ENCODE measurements around the gene GLI1. TPM values are rescaled to one million over a fixed set of nuclear protein-coding genes. Genes with fewer than 3 reads are reported as not detected.
"Not testable (repeated sequence)": the region's sequence is repeated elsewhere in the genome, so short reads cannot be mapped to it uniquely, and the experiment has no call there.

GLI1 gene
- total RNA-seq, 1 experiment from 2014 or later, result 1.9 TPM

GRCh38 chr12:57511588-57512325, 52.2 kb downstream of the GLI1 start:
- no peak overlapping the region for H3K27ac ChIP-seq (ENCODE audit: low read length)
- H2AFZ ChIP-seq (ENCODE audit: low read length), result no peak overlapping the region
- H4K20me1 ChIP-seq (ENCODE audit: insufficient read depth, low read depth, low read length), result peaks cover 3% of the 10 kb centered on the region; the same call in 1 of the 2 replicates
- no peaks in the 10 kb centered on the region for H3K9me3 ChIP-seq (ENCODE audit: low read length)
- H3K79me2 ChIP-seq (ENCODE audit: low read length), result no peaks in the 10 kb centered on the region; the same call in 1 of the 2 replicates
- no peak overlapping the region for H3K4me3 ChIP-seq (ENCODE audit: low read length)
- no peak overlapping the region for H3K9ac ChIP-seq (ENCODE audit: low read length)
- H3K4me1 ChIP-seq (ENCODE audit: low read length), result no peaks in the 10 kb centered on the region
- H3K36me3 ChIP-seq (ENCODE audit: insufficient read depth, low read length), result peaks cover 43% of the 10 kb centered on the region
- H3K27me3 ChIP-seq (ENCODE audit: low read length), result no peaks in the 10 kb centered on the region
- H3K9me2 ChIP-seq (replicated peaks; ENCODE audit: insufficient read depth, low read length), result no peaks in the 10 kb centered on the region
- no peak overlapping the region for H3K4me2 ChIP-seq (ENCODE audit: low read depth, low read length, poor library complexity, severe bottlenecking)
- DNase-seq, result no peak

GRCh38 chr12:57512665-57513064, 53.1 kb downstream of the GLI1 start:
- Histone ChIP-seq H3K36me3 (ENCODE audit: insufficient read depth, low read length) (peaks cover 52% of the 10 kb centered on the region), H3K27ac (ENCODE audit: low read length) (no peak overlapping the region), H3K9ac (ENCODE audit: low read length) (no peak overlapping the region), H3K4me1 (ENCODE audit: low read length) (no peaks in the 10 kb centered on the region), H3K4me3 (ENCODE audit: low read length) (no peak overlapping the region), H3K27me3 (ENCODE audit: low read length) (no peaks in the 10 kb centered on the region), H3K4me2 (ENCODE audit: low read depth, low read length, poor library complexity, severe bottlenecking) (no peak overlapping the region), H2AFZ (ENCODE audit: low read length) (no peak overlapping the region), H3K9me3 (ENCODE audit: low read length) (no peaks in the 10 kb centered on the region), H3K9me2 (replicated peaks; ENCODE audit: insufficient read depth, low read length) (no peaks in the 10 kb centered on the region), H3K79me2 (ENCODE audit: low read length) (peaks cover 7% of the 10 kb centered on the region), H4K20me1 (ENCODE audit: insufficient read depth, low read depth, low read length) (peaks cover 6% of the 10 kb centered on the region; the same call in 1 of the 2 replicates)
- DNase-seq, result no peak

- Histone ChIP-seq H3K9me3 (ENCODE audit: low read length) (no peaks in the 10 kb centered on the region), H3K79me2 (ENCODE audit: low read length) (peaks cover 12% of the 10 kb centered on the region), H3K9ac (ENCODE audit: low read length) (no peak overlapping the region), H3K4me2 (ENCODE audit: low read depth, low read length, poor library complexity, severe bottlenecking) (no peak overlapping the region), H2AFZ (ENCODE audit: low read length) (no peak overlapping the region), H3K4me3 (ENCODE audit: low read length) (no peak overlapping the region), H3K27me3 (ENCODE audit: low read length) (no peaks in the 10 kb centered on the region), H3K36me3 (ENCODE audit: insufficient read depth, low read length) (peaks cover 56% of the 10 kb centered on the region), H4K20me1 (ENCODE audit: insufficient read depth, low read depth, low read length) (peaks cover 10% of the 10 kb centered on the region; the same call in 1 of the 2 replicates), H3K4me1 (ENCODE audit: low read length) (peaks cover 3% of the 10 kb centered on the region), H3K27ac (ENCODE audit: low read length) (no peak overlapping the region), H3K9me2 (replicated peaks; ENCODE audit: insufficient read depth, low read length) (no peaks in the 10 kb centered on the region)
- DNase-seq, result no peak
These were observed 53.7 kb downstream of the GLI1 start for GRCh38 chr12:57513266-57513665.

- H3K36me3 ChIP-seq (ENCODE audit: insufficient read depth, low read length), result peaks cover 59% of the 10 kb centered on the region
- peaks cover 16% of the 10 kb centered on the region for H3K79me2 ChIP-seq (ENCODE audit: low read length)
- not testable (repeated sequence) for H3K4me1 ChIP-seq (ENCODE audit: low read length); H3K27me3 ChIP-seq (ENCODE audit: low read length); H3K9me3 ChIP-seq (ENCODE audit: low read length); H2AFZ ChIP-seq (ENCODE audit: low read length); DNase-seq; H3K9me2 ChIP-seq (replicated peaks; ENCODE audit: insufficient read depth, low read length); H3K27ac ChIP-seq (ENCODE audit: low read length); H3K4me3 ChIP-seq (ENCODE audit: low read length); H3K9ac ChIP-seq (ENCODE audit: low read length); H3K4me2 ChIP-seq (ENCODE audit: low read depth, low read length, poor library complexity, severe bottlenecking)
- peaks cover 14% of the 10 kb centered on the region; the same call in 1 of the 2 replicates for H4K20me1 ChIP-seq (ENCODE audit: insufficient read depth, low read depth, low read length)
These were observed 54.1 kb downstream of the GLI1 start for GRCh38 chr12:57513677-57514076.

- not testable (repeated sequence) for H3K9ac ChIP-seq (ENCODE audit: low read length); H2AFZ ChIP-seq (ENCODE audit: low read length); H3K9me3 ChIP-seq (ENCODE audit: low read length); H3K4me2 ChIP-seq (ENCODE audit: low read depth, low read length, poor library complexity, severe bottlenecking); H3K4me3 ChIP-seq (ENCODE audit: low read length); H3K9me2 ChIP-seq (replicated peaks; ENCODE audit: insufficient read depth, low read length); DNase-seq; H3K27ac ChIP-seq (ENCODE audit: low read length); H3K27me3 ChIP-seq (ENCODE audit: low read length)
- Histone ChIP-seq H4K20me1 (ENCODE audit: insufficient read depth, low read depth, low read length) (peaks cover 19% of the 10 kb centered on the region; the same call in 1 of the 2 replicates), H3K79me2 (ENCODE audit: low read length) (peaks cover 21% of the 10 kb centered on the region), H3K36me3 (ENCODE audit: insufficient read depth, low read length) (peaks cover 59% of the 10 kb centered on the region), H3K4me1 (ENCODE audit: low read length) (peaks cover 13% of the 10 kb centered on the region)
These were observed 54.7 kb downstream of the GLI1 start for GRCh38 chr12:57514246-57514645.

- no peak overlapping the region for H2AFZ ChIP-seq (ENCODE audit: low read length)
- peaks cover 14% of the 10 kb centered on the region for H3K4me1 ChIP-seq (ENCODE audit: low read length)
- H3K27me3 ChIP-seq (ENCODE audit: low read length), result no peaks in the 10 kb centered on the region
- no peak overlapping the region for H3K4me2 ChIP-seq (ENCODE audit: low read depth, low read length, poor library complexity, severe bottlenecking)
- DNase-seq, result no peak
- no peaks in the 10 kb centered on the region for H3K9me2 ChIP-seq (replicated peaks; ENCODE audit: insufficient read depth, low read length)
- no peak overlapping the region for H3K27ac ChIP-seq (ENCODE audit: low read length)
- H3K9me3 ChIP-seq (ENCODE audit: low read length), result no peaks in the 10 kb centered on the region
- H3K79me2 ChIP-seq (ENCODE audit: low read length), result peaks cover 28% of the 10 kb centered on the region
- H3K9ac ChIP-seq (ENCODE audit: low read length), result no peak overlapping the region
- peaks cover 25% of the 10 kb centered on the region; the same call in 1 of the 2 replicates for H4K20me1 ChIP-seq (ENCODE audit: insufficient read depth, low read depth, low read length)
- H3K4me3 ChIP-seq (ENCODE audit: low read length), result no peak overlapping the region
- H3K36me3 ChIP-seq (ENCODE audit: insufficient read depth, low read length), result peaks cover 59% of the 10 kb centered on the region
These were observed 55.3 kb downstream of the GLI1 start for GRCh38 chr12:57514720-57515407.

- Histone ChIP-seq H3K36me3 (ENCODE audit: insufficient read depth, low read length) (peaks cover 59% of the 10 kb centered on the region), H3K4me1 (ENCODE audit: low read length) (peaks cover 14% of the 10 kb centered on the region), H3K27me3 (ENCODE audit: low read length) (no peaks in the 10 kb centered on the region), H2AFZ (ENCODE audit: low read length) (no peak overlapping the region), H4K20me1 (ENCODE audit: insufficient read depth, low read depth, low read length) (peaks cover 28% of the 10 kb centered on the region; the same call in 1 of the 2 replicates), H3K4me2 (ENCODE audit: low read depth, low read length, poor library complexity, severe bottlenecking) (no peak overlapping the region), H3K27ac (ENCODE audit: low read length) (no peak overlapping the region), H3K9ac (ENCODE audit: low read length) (no peak overlapping the region), H3K9me3 (ENCODE audit: low read length) (no peaks in the 10 kb centered on the region), H3K4me3 (ENCODE audit: low read length) (no peak overlapping the region), H3K79me2 (ENCODE audit: low read length) (peaks cover 32% of the 10 kb centered on the region), H3K9me2 (replicated peaks; ENCODE audit: insufficient read depth, low read length) (no peaks in the 10 kb centered on the region)
- no peak for DNase-seq
These were observed 55.9 kb downstream of the GLI1 start for GRCh38 chr12:57515408-57515933.

GRCh38 chr12:57515934-57516541, 56.5 kb downstream of the GLI1 start:
- Histone ChIP-seq H3K9me2 (replicated peaks; ENCODE audit: insufficient read depth, low read length) (no peaks in the 10 kb centered on the region), H3K9ac (ENCODE audit: low read length) (no peak overlapping the region), H3K36me3 (ENCODE audit: insufficient read depth, low read length) (peaks cover 59% of the 10 kb centered on the region), H3K27ac (ENCODE audit: low read length) (no peak overlapping the region), H3K4me1 (ENCODE audit: low read length) (peaks cover 17% of the 10 kb centered on the region), H3K79me2 (ENCODE audit: low read length) (peaks cover 32% of the 10 kb centered on the region), H3K9me3 (ENCODE audit: low read length) (no peaks in the 10 kb centered on the region), H2AFZ (ENCODE audit: low read length) (no peak overlapping the region), H3K4me2 (ENCODE audit: low read depth, low read length, poor library complexity, severe bottlenecking) (no peak overlapping the region), H3K27me3 (ENCODE audit: low read length) (no peaks in the 10 kb centered on the region), H4K20me1 (ENCODE audit: insufficient read depth, low read depth, low read length) (peaks cover 28% of the 10 kb centered on the region; the same call in 1 of the 2 replicates), H3K4me3 (ENCODE audit: low read length) (no peak overlapping the region)
- DNase-seq, result no peak

Data from Karpas-422 (cell line).